ENCODE data around the gene DPP10. TPM values are rescaled to one million over a fixed set of nuclear protein-coding genes. Genes with fewer than 3 reads are reported as not detected.

Gene DPP10
- total and polyA plus RNA-seq, 2 of the 13 experiments (the other 11 are each of a cell fraction or from before 2014, with no cell fraction given): 0.95 to 1.7 TPM

- CTCF ChIA-PET (ENCODE audit: low intra/inter-chr PET ratio, low total read pairs): no interaction called here
- H3K79me2 ChIP-seq (ENCODE audit: insufficient read depth, low read length): no peaks in the 10 kb centered on the region
- no peak overlapping the region for H3K9ac ChIP-seq (ENCODE audit: insufficient read depth, low read depth, low read length)
- ATAC-seq (no peak), DNase-seq (ENCODE audit: low spot score) (no peak), FAIRE-seq (no peak)
- no peak overlapping the region for H3K4me2 ChIP-seq (ENCODE audit: low read depth, low read length)
- no peaks in the 10 kb centered on the region for H3K4me1 ChIP-seq (ENCODE audit: insufficient read depth, low read length)
- H3K9me3 ChIP-seq (ENCODE audit: low read length): no peaks in the 10 kb centered on the region
- intact Hi-C loops (cut with micrococcal nuclease; ENCODE audit: unreplicated experiment) (no loop called here), in situ Hi-C loops (cut with HindIII; ENCODE audit: extremely low pct_ligation_motif_present, low pct_unique_long_range_greater_than_20kb) (no loop called here)
- no peak overlapping the region for H2AFZ ChIP-seq (ENCODE audit: low read length)
- 4% methylated on average over 2 of the region's 2 CpGs for WGBS (ENCODE audit: low lambda C conversion rate)
- no TSS peak for BruUV-seq (replicated peaks)
- H3K27ac ChIP-seq (ENCODE audit: extremely low read length, insufficient read depth, low read length): no peak overlapping the region
- H4K20me1 ChIP-seq (ENCODE audit: insufficient read depth, low read length): no peaks in the 10 kb centered on the region
- H3K27me3 ChIP-seq (ENCODE audit: control insufficient read depth in 1 of 2, insufficient read depth in 2 of 2, low read length in 2 of 2): peaks cover 0 to 10% of the 10 kb centered on the region in 2 experiments; a peak in 1 of 5 replicates
- H3K4me3 ChIP-seq (replicated peaks in 1 of 3; ENCODE audit: insufficient read depth in 1 of 3, low read depth in 2 of 3, low read length in 3 of 3): no peak overlapping the region
- POLR2A ChIA-PET: no interaction called here
- H3K36me3 ChIP-seq (replicated peaks in 1 of 2; ENCODE audit: control insufficient read depth in 1 of 2, insufficient read depth in 2 of 2, low read length in 2 of 2): no peaks in the 10 kb centered on the region
- TF ChIP-seq ZNF615 (CRISPR knock-in tag; IDR thresholded peaks at IDR 0.05; ENCODE audit: borderline replicate concordance) (no peak), NFE2 (CRISPR knock-in tag; IDR thresholded peaks at IDR 0.05) (no peak), KMT2B (CRISPR knock-in tag; IDR thresholded peaks at IDR 0.05) (no peak), ZIK1 (CRISPR knock-in tag; IDR thresholded peaks at IDR 0.05; ENCODE audit: borderline replicate concordance, low read depth) (no peak), RBAK (CRISPR knock-in tag; IDR thresholded peaks at IDR 0.05) (no peak), PAF1 (CRISPR knock-in tag; IDR thresholded peaks at IDR 0.05) (no peak), TEAD2 (CRISPR knock-in tag; IDR thresholded peaks at IDR 0.05) (no peak), CBX5 (CRISPR knock-in tag; IDR thresholded peaks at IDR 0.05; ENCODE audit: borderline replicate concordance) (no peak), RARA (CRISPR knock-in tag; IDR thresholded peaks at IDR 0.05) (no peak), KDM3A (CRISPR knock-in tag; IDR thresholded peaks at IDR 0.05; ENCODE audit: low read depth) (no peak), U2AF2 (IDR thresholded peaks at IDR 0.05; ENCODE audit: low read depth, low read length) (no peak), BCL6 (CRISPR knock-in tag; IDR thresholded peaks at IDR 0.05) (no peak), PHF8 (CRISPR knock-in tag; IDR thresholded peaks at IDR 0.05) (no peak)
- TF ChIP-seq, protein P1, sequence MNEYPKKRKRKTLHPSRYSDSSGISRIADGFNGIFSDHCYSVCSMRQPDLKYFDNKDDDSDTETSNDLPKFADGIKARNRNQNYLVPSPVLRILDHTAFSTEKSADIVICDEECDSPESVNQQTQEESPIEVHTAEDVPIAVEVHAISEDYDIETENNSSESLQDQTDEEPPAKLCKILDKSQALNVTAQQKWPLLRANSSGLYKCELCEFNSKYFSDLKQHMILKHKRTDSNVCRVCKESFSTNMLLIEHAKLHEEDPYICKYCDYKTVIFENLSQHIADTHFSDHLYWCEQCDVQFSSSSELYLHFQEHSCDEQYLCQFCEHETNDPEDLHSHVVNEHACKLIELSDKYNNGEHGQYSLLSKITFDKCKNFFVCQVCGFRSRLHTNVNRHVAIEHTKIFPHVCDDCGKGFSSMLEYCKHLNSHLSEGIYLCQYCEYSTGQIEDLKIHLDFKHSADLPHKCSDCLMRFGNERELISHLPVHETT (CRISPR knock-in tag; conservative IDR thresholded peaks at IDR 0.05): no peak
- TF ChIP-seq, protein P2, sequence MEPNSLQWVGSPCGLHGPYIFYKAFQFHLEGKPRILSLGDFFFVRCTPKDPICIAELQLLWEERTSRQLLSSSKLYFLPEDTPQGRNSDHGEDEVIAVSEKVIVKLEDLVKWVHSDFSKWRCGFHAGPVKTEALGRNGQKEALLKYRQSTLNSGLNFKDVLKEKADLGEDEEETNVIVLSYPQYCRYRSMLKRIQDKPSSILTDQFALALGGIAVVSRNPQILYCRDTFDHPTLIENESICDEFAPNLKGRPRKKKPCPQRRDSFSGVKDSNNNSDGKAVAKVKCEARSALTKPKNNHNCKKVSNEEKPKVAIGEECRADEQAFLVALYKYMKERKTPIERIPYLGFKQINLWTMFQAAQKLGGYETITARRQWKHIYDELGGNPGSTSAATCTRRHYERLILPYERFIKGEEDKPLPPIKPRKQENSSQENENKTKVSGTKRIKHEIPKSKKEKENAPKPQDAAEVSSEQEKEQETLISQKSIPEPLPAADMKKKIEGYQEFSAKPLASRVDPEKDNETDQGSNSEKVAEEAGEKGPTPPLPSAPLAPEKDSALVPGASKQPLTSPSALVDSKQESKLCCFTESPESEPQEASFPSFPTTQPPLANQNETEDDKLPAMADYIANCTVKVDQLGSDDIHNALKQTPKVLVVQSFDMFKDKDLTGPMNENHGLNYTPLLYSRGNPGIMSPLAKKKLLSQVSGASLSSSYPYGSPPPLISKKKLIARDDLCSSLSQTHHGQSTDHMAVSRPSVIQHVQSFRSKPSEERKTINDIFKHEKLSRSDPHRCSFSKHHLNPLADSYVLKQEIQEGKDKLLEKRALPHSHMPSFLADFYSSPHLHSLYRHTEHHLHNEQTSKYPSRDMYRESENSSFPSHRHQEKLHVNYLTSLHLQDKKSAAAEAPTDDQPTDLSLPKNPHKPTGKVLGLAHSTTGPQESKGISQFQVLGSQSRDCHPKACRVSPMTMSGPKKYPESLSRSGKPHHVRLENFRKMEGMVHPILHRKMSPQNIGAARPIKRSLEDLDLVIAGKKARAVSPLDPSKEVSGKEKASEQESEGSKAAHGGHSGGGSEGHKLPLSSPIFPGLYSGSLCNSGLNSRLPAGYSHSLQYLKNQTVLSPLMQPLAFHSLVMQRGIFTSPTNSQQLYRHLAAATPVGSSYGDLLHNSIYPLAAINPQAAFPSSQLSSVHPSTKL (CRISPR knock-in tag; IDR thresholded peaks at IDR 0.05): no peak
- TF ChIP-seq, protein P3, sequence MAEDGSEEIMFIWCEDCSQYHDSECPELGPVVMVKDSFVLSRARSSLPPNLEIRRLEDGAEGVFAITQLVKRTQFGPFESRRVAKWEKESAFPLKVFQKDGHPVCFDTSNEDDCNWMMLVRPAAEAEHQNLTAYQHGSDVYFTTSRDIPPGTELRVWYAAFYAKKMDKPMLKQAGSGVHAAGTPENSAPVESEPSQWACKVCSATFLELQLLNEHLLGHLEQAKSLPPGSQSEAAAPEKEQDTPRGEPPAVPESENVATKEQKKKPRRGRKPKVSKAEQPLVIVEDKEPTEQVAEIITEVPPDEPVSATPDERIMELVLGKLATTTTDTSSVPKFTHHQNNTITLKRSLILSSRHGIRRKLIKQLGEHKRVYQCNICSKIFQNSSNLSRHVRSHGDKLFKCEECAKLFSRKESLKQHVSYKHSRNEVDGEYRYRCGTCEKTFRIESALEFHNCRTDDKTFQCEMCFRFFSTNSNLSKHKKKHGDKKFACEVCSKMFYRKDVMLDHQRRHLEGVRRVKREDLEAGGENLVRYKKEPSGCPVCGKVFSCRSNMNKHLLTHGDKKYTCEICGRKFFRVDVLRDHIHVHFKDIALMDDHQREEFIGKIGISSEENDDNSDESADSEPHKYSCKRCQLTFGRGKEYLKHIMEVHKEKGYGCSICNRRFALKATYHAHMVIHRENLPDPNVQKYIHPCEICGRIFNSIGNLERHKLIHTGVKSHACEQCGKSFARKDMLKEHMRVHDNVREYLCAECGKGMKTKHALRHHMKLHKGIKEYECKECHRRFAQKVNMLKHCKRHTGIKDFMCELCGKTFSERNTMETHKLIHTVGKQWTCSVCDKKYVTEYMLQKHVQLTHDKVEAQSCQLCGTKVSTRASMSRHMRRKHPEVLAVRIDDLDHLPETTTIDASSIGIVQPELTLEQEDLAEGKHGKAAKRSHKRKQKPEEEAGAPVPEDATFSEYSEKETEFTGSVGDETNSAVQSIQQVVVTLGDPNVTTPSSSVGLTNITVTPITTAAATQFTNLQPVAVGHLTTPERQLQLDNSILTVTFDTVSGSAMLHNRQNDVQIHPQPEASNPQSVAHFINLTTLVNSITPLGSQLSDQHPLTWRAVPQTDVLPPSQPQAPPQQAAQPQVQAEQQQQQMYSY (CRISPR knock-in tag; IDR thresholded peaks at IDR 0.05): no peak
These were observed 17.7 kb upstream of the DPP10 start for GRCh38 chr2:114424699-114425098.

All from HepG2 (cell line).